SK-N-SH treated with all-trans-retinoic acid at 6 μM for 48 hours (cell line): ENCODE data around the gene PTPRS.

Experiments used
- CREB5 ChIP-seq: fragments of 250-450 bp; sonication (Bioruptor Pico); IDR thresholded peaks from 2 replicates; pipeline ENCODE4 v1.5.1; 2020; ENCODE audit warnings: low read depth, mild to moderate bottlenecking, moderate library complexity
- PATZ1 ChIP-seq: fragments of 250-450 bp; sonication (Bioruptor Pico); IDR thresholded peaks from 2 replicates; pipeline ENCODE4 v1.8.0; 2020; ENCODE audit warnings: mild to moderate bottlenecking, moderate library complexity, borderline replicate concordance
- RARB ChIP-seq: fragments of 250-450 bp; sonication (Bioruptor Pico); IDR thresholded peaks from 2 replicates; pipeline ENCODE4 v1.8.0; 2021; ENCODE audit warnings: mild to moderate bottlenecking, moderate library complexity

GRCh38 chr19:5345895-5346386 is 5.3 kb upstream of the PTPRS start:
- TF ChIP-seq PATZ1 (no peak), RARB (CRISPR knock-in tag) (no peak), CREB5 (CRISPR knock-in tag) (no peak)
